ENCODE results near the gene MPP3. TPM values are rescaled to one million over a fixed set of nuclear protein-coding genes. Genes with fewer than 3 reads are reported as not detected.

Gene MPP3
- total RNA-seq, 1 experiment from 2014 or later, result 19.5 TPM

DNA sequence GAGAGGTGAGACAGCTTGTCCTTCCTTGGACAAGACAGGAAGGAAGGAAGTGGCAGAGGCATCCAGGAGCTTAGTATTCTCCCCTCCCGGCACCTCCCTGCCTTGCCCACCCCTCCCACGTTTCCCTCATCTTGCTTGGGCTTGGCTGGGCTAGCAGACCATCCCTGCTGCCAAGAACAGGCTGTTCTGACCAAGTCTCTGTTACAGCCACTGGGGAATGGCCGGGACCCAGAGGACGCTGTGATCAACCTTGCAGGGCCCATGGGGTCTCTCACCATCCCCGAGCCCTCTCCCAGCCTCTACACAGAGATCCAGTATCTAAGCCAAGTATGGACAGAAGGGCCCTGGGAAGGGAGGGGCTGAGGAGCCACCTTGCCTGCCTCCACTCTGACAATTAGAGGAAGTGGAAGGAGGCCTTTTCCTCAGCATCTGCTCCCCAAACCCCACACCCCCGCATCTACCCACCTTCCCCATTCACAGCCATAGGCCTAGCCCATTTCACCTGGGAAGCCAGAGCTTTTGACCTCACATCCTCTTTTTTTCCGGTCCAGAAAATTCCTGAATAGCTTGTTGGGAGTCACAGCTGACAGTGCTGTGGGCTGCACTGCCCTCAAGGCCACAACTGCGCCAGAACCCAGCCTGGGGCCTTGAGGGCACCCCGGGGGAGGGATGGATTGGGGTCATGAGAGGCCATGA is 28.1 kb upstream of the MPP3 start:
- RAD21 ChIA-PET (ENCODE audit: low non-redundant PET in 1 of 2, low total read pairs in 2 of 2, uncharacterized antibody in 2 of 2, unreplicated experiment in 2 of 2), result no interaction called here
- Histone ChIP-seq H3K27ac (ENCODE audit: low read depth, low read length) (no peak overlapping the region), H3K79me2 (ENCODE audit: insufficient read depth, low read length) (no peaks in the 10 kb centered on the region), H3K9me3 (ENCODE audit: control insufficient read depth in 1 of 2, insufficient read depth in 1 of 2, low read depth in 1 of 2, low read length in 2 of 2) (no peaks in the 10 kb centered on the region), H3K27me3 (ENCODE audit: insufficient read depth, low read length) (no peaks in the 10 kb centered on the region), H3K9ac (ENCODE audit: low read length) (no peak overlapping the region), H3K4me3 (replicated peaks in 1 of 2; ENCODE audit: low read depth in 1 of 2, low read length in 2 of 2) (no peak overlapping the region), H3K4me1 (ENCODE audit: control insufficient read depth in 1 of 2, insufficient read depth in 2 of 2, low read length in 2 of 2) (no peaks in the 10 kb centered on the region), H3K9me2 (ENCODE audit: insufficient read depth) (no peaks in the 10 kb centered on the region), H4K20me1 (ENCODE audit: insufficient read depth) (no peaks in the 10 kb centered on the region), H2AFZ (ENCODE audit: low read depth, low read length, poor library complexity, severe bottlenecking) (no peak overlapping the region), H3K4me2 (ENCODE audit: low read length) (no peak overlapping the region), H3K36me3 (ENCODE audit: control insufficient read depth in 1 of 2, insufficient read depth in 2 of 2, low read length in 2 of 2) (no peaks in the 10 kb centered on the region)
- no peak for DNase-seq (ENCODE audit: low read depth, low spot score)
- CTCF ChIA-PET, result interaction anchor here (1.2 to 1.5 kb wide), 2 partner anchors 15 to 20 kb away, joined by 4 to 7 read pairs; partner anchors contain the start of gene CD300LG
- POLR2A ChIA-PET, result no interaction called here
- TF ChIP-seq MAX (IDR thresholded peaks at IDR 0.05), result no peak
- intact Hi-C loops (cut with micrococcal nuclease), result no loop called here
- no TSS peak for BruUV-seq (replicated peaks)
- ATAC-seq, result no peak

GRCh38 chr17:43860077-43860725 is 27.3 kb upstream of the MPP3 start:
- Histone ChIP-seq H2AFZ (ENCODE audit: low read depth, low read length, poor library complexity, severe bottlenecking) (no peak overlapping the region), H3K27me3 (ENCODE audit: insufficient read depth, low read length) (no peaks in the 10 kb centered on the region)

More at GRCh38 chr17:43860077-43860725, 27.3 kb upstream of the MPP3 start:
- Histone ChIP-seq H3K9ac (ENCODE audit: low read length) (no peak overlapping the region), H3K9me3 (ENCODE audit: control insufficient read depth in 1 of 2, insufficient read depth in 1 of 2, low read depth in 1 of 2, low read length in 2 of 2) (no peaks in the 10 kb centered on the region), H3K4me1 (ENCODE audit: control insufficient read depth in 1 of 2, insufficient read depth in 2 of 2, low read length in 2 of 2) (no peaks in the 10 kb centered on the region), H3K4me2 (ENCODE audit: low read length) (no peak overlapping the region), H3K4me3 (replicated peaks in 1 of 2; ENCODE audit: low read depth in 1 of 2, low read length in 2 of 2) (no peak overlapping the region), H3K9me2 (ENCODE audit: insufficient read depth) (no peaks in the 10 kb centered on the region), H3K27ac (ENCODE audit: low read depth, low read length) (no peak overlapping the region), H4K20me1 (ENCODE audit: insufficient read depth) (no peaks in the 10 kb centered on the region), H3K36me3 (ENCODE audit: control insufficient read depth in 1 of 2, insufficient read depth in 2 of 2, low read length in 2 of 2) (no peaks in the 10 kb centered on the region), H3K79me2 (ENCODE audit: insufficient read depth, low read length) (no peaks in the 10 kb centered on the region)
- POLR2A ChIA-PET, result interaction anchor here (0.5 kb wide), 1 partner anchor 120 kb away, joined by 3 read pairs; no protein-coding TSS in a partner anchor
- BruUV-seq (replicated peaks), result no TSS peak
- ATAC-seq, result no peak
- RAD21 ChIA-PET (ENCODE audit: low non-redundant PET in 1 of 2, low total read pairs in 2 of 2, uncharacterized antibody in 2 of 2, unreplicated experiment in 2 of 2), result no interaction called here
- CTCF ChIA-PET, result interaction anchor here (1.2 to 1.5 kb wide), 2 partner anchors 14 to 21 kb away, joined by 4 to 7 read pairs; partner anchors contain the start of gene CD300LG
- TF ChIP-seq SIN3A (IDR thresholded peaks at IDR 0.05; ENCODE audit: low read depth) (no peak), RAD21 (IDR thresholded peaks at IDR 0.05; ENCODE audit: low read depth) (no peak), SP1 (IDR thresholded peaks at IDR 0.05; ENCODE audit: low read depth) (no peak)
- intact Hi-C loops (cut with micrococcal nuclease), result no loop called here
- no peak for DNase-seq (ENCODE audit: low read depth, low spot score)
